ENCODE results near the gene C10orf120.

DNA sequence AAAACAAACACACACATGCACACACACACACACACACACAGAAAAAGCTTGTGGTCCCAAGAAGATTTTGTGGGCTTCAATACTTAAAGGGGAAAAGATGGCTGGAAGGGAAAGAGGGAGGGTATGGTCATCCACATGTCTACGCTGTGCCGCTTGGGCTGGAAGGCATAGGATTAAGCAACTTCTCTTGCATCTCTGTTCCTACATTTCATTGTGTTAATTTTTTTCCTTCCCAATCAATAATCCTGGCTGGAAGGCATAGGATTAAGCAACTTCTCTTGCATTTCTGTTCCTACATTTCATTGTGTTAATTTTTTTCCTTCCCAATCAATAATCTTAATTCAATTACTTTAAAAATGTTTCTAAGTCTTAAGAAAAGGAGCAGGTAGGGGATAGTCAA is 30.6 kb downstream of the C10orf120 start:
- no peak for TF ChIP-seq CTCF (IDR thresholded peaks at IDR 0.05; ENCODE audit: low read depth, low read length)
- no peak for TF ChIP-seq EZH2phosphoT487 (IDR thresholded peaks at IDR 0.05; ENCODE audit: low read depth)

Measured in OCI-LY3 (cell line).